C4-2B (cell line): ENCODE measurements around the gene RGS9BP.

Source experiments
- H3K27ac ChIP-seq: fragments of 450-650 bp; 2 replicates; pipeline ENCODE4 v1.5.1; 2017
- CTCF ChIP-seq: fragments of 450-650 bp; conservative IDR thresholded peaks from 2 replicates; pipeline ENCODE4 v1.5.1; 2017; ENCODE audit warnings: mild to moderate bottlenecking
- ZFX ChIP-seq: fragments of 450-650 bp; IDR thresholded peaks from 2 replicates; pipeline ENCODE4 v1.6.1; 2017

Gene RGS9BP

GRCh38 chr19:32671883-32672593, 3.6 kb upstream of the RGS9BP start:
- TF ChIP-seq ZFX, result no peak
- TF ChIP-seq CTCF, result no peak
- H3K27ac ChIP-seq, result no peak overlapping the region

- H3K27ac ChIP-seq, result no peak overlapping the region
- TF ChIP-seq ZFX (no peak), CTCF (no peak)
Measured at GRCh38 chr19:32672841-32673240, 2.8 kb upstream of the RGS9BP start.

- TF ChIP-seq CTCF (no peak), ZFX (no peak)
- H3K27ac ChIP-seq, result no peak overlapping the region
Measured at GRCh38 chr19:32673573-32673972, 2.1 kb upstream of the RGS9BP start.

- H3K27ac ChIP-seq, result peak overlapping the region; percentile 84
- TF ChIP-seq ZFX (peak; percentile 28; the same call in 1 of the 2 replicates), CTCF (no peak)
Measured at GRCh38 chr19:32674153-32674930, 1.3 kb upstream of the RGS9BP start.

- H3K27ac ChIP-seq, result peak within 1 kb of the TSS; percentile 84
Measured at GRCh38 chr19:32674931-32675719, 523 bp upstream of the RGS9BP start, which contains the start of gene ANKRD27. Gene ANKRD27, minus strand, starts transcription at chr19:32675180. Its CDS starts 16,165 bp downstream, at chr19:32659015.

GRCh38 chr19:32676186-32676894, 692 bp downstream of the RGS9BP start:
- TF ChIP-seq ZFX, result no peak; the same call in 1 of the 2 replicates
- no peak; the same call in 1 of the 2 replicates for TF ChIP-seq CTCF
- H3K27ac ChIP-seq, result peak overlapping the region; percentile 84

More at GRCh38 chr19:32674931-32675719, 523 bp upstream of the RGS9BP start, which contains the start of gene ANKRD27:
- no peak; the same call in 1 of the 2 replicates for TF ChIP-seq CTCF
